ENCODE data around the gene SHISA8. TPM values are rescaled to one million over a fixed set of nuclear protein-coding genes. Genes with fewer than 3 reads are reported as not detected.

SHISA8 gene
- polyA plus RNA-seq, 10 donors: 0.12 to 0.28 (median 0.14) TPM; not detected in 7

GRCh38 chr22:41915786-41916493, 1.1 kb upstream of the SHISA8 start:
- DNase-seq: no peak

- DNase-seq: no peak
These were observed 251 bp downstream of the SHISA8 start for GRCh38 chr22:41914611-41915034.

- DNase-seq: no peak
These were observed 886 bp downstream of the SHISA8 start for GRCh38 chr22:41913842-41914534.

- DNase-seq: no peak
These were observed 1.7 kb downstream of the SHISA8 start for GRCh38 chr22:41913040-41913719.

- no peak for DNase-seq
These were observed 2.4 kb downstream of the SHISA8 start for GRCh38 chr22:41912338-41913039.

GRCh38 chr22:41911001-41911611, 3.8 kb downstream of the SHISA8 start:
- no peak for DNase-seq

GRCh38 chr22:41910050-41911000, 4.5 kb downstream of the SHISA8 start:
- DNase-seq: no peak

GRCh38 chr22:41909310-41910049, 5.4 kb downstream of the SHISA8 start:
- no peak for DNase-seq

GRCh38 chr22:41908411-41909309, 6.2 kb downstream of the SHISA8 start:
- no peak for DNase-seq

- DNase-seq: no peak
These were observed 7.2 kb downstream of the SHISA8 start for GRCh38 chr22:41907436-41908401.

- no peak for DNase-seq
These were observed 8.1 kb downstream of the SHISA8 start for GRCh38 chr22:41906822-41907221.

GRCh38 chr22:41905411-41906202, 9.3 kb downstream of the SHISA8 start:
- no peak for DNase-seq

- no peak for DNase-seq
These were observed 10.1 kb downstream of the SHISA8 start for GRCh38 chr22:41904450-41905410.

GRCh38 chr22:41902932-41903421, 11.9 kb downstream of the SHISA8 start:
- DNase-seq: no peak

- DNase-seq: no peak
These were observed 12.9 kb downstream of the SHISA8 start for GRCh38 chr22:41902016-41902415.
